GM12892 (cell line): ENCODE data around the gene USP13. TPM values are rescaled to one million over a fixed set of nuclear protein-coding genes. Genes with fewer than 3 reads are reported as not detected.
A peak's percentile ranks its signal among the peaks of the same experiment; 100 is the strongest.

ENCODE experiments used
- DNase-seq: peaks from one replicate; pipeline ENCODE4 v3.0.0; 2011; ENCODE audit not compliant: insufficient read length
- FAIRE-seq: peaks from 2 replicates; lab custom pipeline; 2011; peaks lifted over from hg19 to GRCh38; lab: Jason Lieb, UNC
- POLR2A ChIP-seq: IDR thresholded peaks from 2 replicates; pipeline ENCODE4 v1.6.1; 2011; ENCODE audit warnings: low read depth, low read length, control low read depth
- POLR2AphosphoS5 ChIP-seq: IDR thresholded peaks from 2 replicates; pipeline ENCODE4 v1.6.1; 2011; ENCODE audit warnings: low read depth, low read length, control low read depth
- TAF1 ChIP-seq: IDR thresholded peaks from 2 replicates; pipeline ENCODE4 v1.6.1; 2011; ENCODE audit warnings: low read depth, mild to moderate bottlenecking, control low read depth, low read length, borderline replicate concordance
- polyA plus RNA-seq: library from polyadenylated mRNA; unstranded; fragments of >200 nt; gene quantifications from one replicate; pipeline ENCODE4 v1.2.1, GENCODE V29; 2012; ENCODE audit warnings: missing spikeins, inconsistent platforms; ENCODE audit not compliant: missing spikeins

USP13 gene
- 5.0 TPM for polyA plus RNA-seq

GRCh38 chr3:179652447-179653095, at the start of gene USP13:
USP13 (plus strand) TSS chr3:179653040; CDS start chr3:179653226, 186 bp downstream.
- DNase-seq (peak; percentile 53), FAIRE-seq (peak; percentile 84)
- no peak for TF ChIP-seq POLR2AphosphoS5
- no peak; the same call in 1 of the 2 replicates for TF ChIP-seq POLR2A
- TF ChIP-seq TAF1, result no peak

GRCh38 chr3:179603321-179603720, 49.5 kb upstream of the USP13 start:
- TF ChIP-seq TAF1 (no peak), POLR2AphosphoS5 (no peak), POLR2A (no peak)
- FAIRE-seq, result no peak
- no peak for DNase-seq

- FAIRE-seq, result no peak
These were observed 49.0 kb upstream of the USP13 start for GRCh38 chr3:179603831-179604230.

GRCh38 chr3:179604321-179605078, 48.3 kb upstream of the USP13 start, which contains the start of the genes MRPL47 and NDUFB5:
MRPL47 (minus strand) TSS chr3:179604638; CDS start chr3:179604624, 14 bp downstream.
NDUFB5 (plus strand) TSS chr3:179604794; CDS start chr3:179604816, 22 bp downstream.
- DNase-seq (peak; percentile 59), FAIRE-seq (peak; percentile 98)
- TF ChIP-seq POLR2A (peak; percentile 89), TAF1 (peak; percentile 89), POLR2AphosphoS5 (peak; percentile 87)

More at GRCh38 chr3:179603831-179604230, 49.0 kb upstream of the USP13 start:
- no peak for TF ChIP-seq POLR2AphosphoS5
- no peak for TF ChIP-seq POLR2A
- no peak for TF ChIP-seq TAF1
- no peak for DNase-seq

GRCh38 chr3:179606534-179607085, 46.2 kb upstream of the USP13 start:
- TF ChIP-seq POLR2A (no peak), TAF1 (no peak), POLR2AphosphoS5 (no peak)
- DNase-seq (no peak), FAIRE-seq (no peak)

GRCh38 chr3:179608931-179609720, 43.7 kb upstream of the USP13 start:
- TF ChIP-seq POLR2A (no peak; the same call in 1 of the 2 replicates), TAF1 (no peak), POLR2AphosphoS5 (no peak)
- FAIRE-seq (peak; percentile 86), DNase-seq (no peak)

- DNase-seq (no peak), FAIRE-seq (no peak)
- TF ChIP-seq POLR2AphosphoS5 (no peak), POLR2A (no peak), TAF1 (no peak)
These were observed 42.8 kb upstream of the USP13 start for GRCh38 chr3:179610066-179610465.

- no peak for FAIRE-seq
- DNase-seq, result no peak
- TF ChIP-seq TAF1, result no peak
- no peak for TF ChIP-seq POLR2AphosphoS5
- TF ChIP-seq POLR2A, result no peak
These were observed 39.0 kb upstream of the USP13 start for GRCh38 chr3:179613807-179614206.

- no peak for FAIRE-seq
These were observed 37.2 kb upstream of the USP13 start for GRCh38 chr3:179615458-179616173.

GRCh38 chr3:179622023-179622422, 30.8 kb upstream of the USP13 start:
- FAIRE-seq (no peak), DNase-seq (no peak)
- TF ChIP-seq POLR2AphosphoS5 (no peak), TAF1 (no peak), POLR2A (no peak)

More at GRCh38 chr3:179615458-179616173, 37.2 kb upstream of the USP13 start:
- no peak for TF ChIP-seq POLR2A
- TF ChIP-seq POLR2AphosphoS5, result no peak
- TF ChIP-seq TAF1, result no peak
- no peak for DNase-seq
